ENCODE measurements around the gene FRMPD2. TPM values are rescaled to one million over a fixed set of nuclear protein-coding genes. Genes with fewer than 3 reads are reported as not detected.

The FRMPD2 gene
- total and polyA plus RNA-seq, 4 donors, result 1.8 to 26.7 (median 7.0) TPM

DNA sequence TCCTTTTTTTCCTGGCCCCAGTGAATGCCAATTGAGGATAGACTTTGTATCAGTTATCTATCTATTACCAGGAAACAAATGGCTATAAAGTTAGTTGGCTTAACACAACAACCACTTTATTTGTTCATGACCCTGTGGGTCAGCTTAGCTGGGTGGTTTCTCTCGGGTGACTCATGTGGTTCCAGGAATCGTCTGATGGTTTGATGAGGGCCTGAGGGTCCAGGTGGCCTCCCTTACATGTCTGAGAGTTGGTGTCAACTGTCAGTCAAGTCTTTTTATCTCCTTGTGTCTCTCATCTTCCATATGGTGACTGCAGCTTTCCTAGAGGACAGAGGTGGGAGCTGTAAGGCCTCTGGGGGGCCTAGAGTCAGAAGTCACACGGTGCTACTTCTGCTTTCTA, 16.7 kb upstream of the FRMPD2 start:
- WGBS, 2 donors, result 66 to 76% methylated on average over 3 of the region's 3 CpGs
- DNase-seq (no peak), ATAC-seq (ENCODE audit: insufficient read depth, low FRiP score) (no peak)
- Histone ChIP-seq H3K9me3 (ENCODE audit: control insufficient read depth in 4 of 4, insufficient read depth in 3 of 4, low read length in 3 of 4) (no peaks in the 10 kb centered on the region), H3K4me3 (no peak overlapping the region), H3K27ac (ENCODE audit: low read depth in 1 of 2, low read length in 1 of 2) (no peak overlapping the region), H3K4me1 (ENCODE audit: control insufficient read depth in 5 of 5, insufficient read depth in 5 of 5, low read length in 5 of 5) (peaks cover 0 to 14% (median 9%) of the 10 kb centered on the region in 5 donors), H3K36me3 (ENCODE audit: control insufficient read depth in 4 of 4, insufficient read depth in 4 of 4, low read length in 4 of 4) (no peaks in the 10 kb centered on the region), H3K9ac (ENCODE audit: insufficient read depth in 1 of 2, low read length in 2 of 2) (no peak overlapping the region), H3K27me3 (ENCODE audit: control insufficient read depth in 3 of 3, insufficient read depth in 3 of 3, low read length in 2 of 3) (no peaks in the 10 kb centered on the region)
- TF ChIP-seq, protein P1, sequence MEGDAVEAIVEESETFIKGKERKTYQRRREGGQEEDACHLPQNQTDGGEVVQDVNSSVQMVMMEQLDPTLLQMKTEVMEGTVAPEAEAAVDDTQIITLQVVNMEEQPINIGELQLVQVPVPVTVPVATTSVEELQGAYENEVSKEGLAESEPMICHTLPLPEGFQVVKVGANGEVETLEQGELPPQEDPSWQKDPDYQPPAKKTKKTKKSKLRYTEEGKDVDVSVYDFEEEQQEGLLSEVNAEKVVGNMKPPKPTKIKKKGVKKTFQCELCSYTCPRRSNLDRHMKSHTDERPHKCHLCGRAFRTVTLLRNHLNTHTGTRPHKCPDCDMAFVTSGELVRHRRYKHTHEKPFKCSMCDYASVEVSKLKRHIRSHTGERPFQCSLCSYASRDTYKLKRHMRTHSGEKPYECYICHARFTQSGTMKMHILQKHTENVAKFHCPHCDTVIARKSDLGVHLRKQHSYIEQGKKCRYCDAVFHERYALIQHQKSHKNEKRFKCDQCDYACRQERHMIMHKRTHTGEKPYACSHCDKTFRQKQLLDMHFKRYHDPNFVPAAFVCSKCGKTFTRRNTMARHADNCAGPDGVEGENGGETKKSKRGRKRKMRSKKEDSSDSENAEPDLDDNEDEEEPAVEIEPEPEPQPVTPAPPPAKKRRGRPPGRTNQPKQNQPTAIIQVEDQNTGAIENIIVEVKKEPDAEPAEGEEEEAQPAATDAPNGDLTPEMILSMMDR (IDR thresholded peaks at IDR 0.05; ENCODE audit: control extremely low read depth, extremely low read depth), result no peak

DNA sequence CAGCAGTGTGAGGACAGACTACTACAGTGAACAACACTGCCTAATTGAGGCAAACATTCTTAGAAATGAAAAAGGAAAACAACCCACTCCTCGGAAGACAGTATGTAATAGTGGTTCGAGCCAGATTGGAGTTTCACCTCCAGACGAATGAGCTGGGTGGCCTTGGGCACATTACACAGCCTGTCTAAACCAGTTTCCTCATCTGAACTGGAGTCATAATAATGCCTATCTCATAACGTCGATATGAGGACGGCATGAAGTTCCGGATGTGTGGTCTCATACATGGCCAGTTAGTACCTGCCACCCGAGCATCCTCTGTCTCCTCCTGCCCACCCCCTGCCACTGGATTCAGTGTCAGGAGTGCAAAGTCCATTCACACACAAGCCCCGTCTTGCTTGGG, 15.8 kb upstream of the FRMPD2 start:
- no peak overlapping the region for H3K9ac ChIP-seq (ENCODE audit: insufficient read depth in 1 of 2, low read length in 2 of 2)
- H3K4me1 ChIP-seq (ENCODE audit: control insufficient read depth in 5 of 5, insufficient read depth in 5 of 5, low read length in 5 of 5), result peaks cover 0 to 14% (median 9%) of the 10 kb centered on the region in 5 donors
- DNase-seq (no peak), ATAC-seq (ENCODE audit: insufficient read depth, low FRiP score) (no peak)
- H3K27me3 ChIP-seq (ENCODE audit: control insufficient read depth in 3 of 3, insufficient read depth in 3 of 3, low read length in 2 of 3), result no peaks in the 10 kb centered on the region
- no peak overlapping the region for H3K27ac ChIP-seq (ENCODE audit: low read depth in 1 of 2, low read length in 1 of 2)
- H3K9me3 ChIP-seq (ENCODE audit: control insufficient read depth in 4 of 4, insufficient read depth in 3 of 4, low read length in 3 of 4), result peaks cover 0 to 3% (median 0%) of the 10 kb centered on the region in 4 donors
- no peak overlapping the region for H3K4me3 ChIP-seq
- no peaks in the 10 kb centered on the region for H3K36me3 ChIP-seq (ENCODE audit: control insufficient read depth in 4 of 4, insufficient read depth in 4 of 4, low read length in 4 of 4)
- TF ChIP-seq, protein P1 (IDR thresholded peaks at IDR 0.05; ENCODE audit: control extremely low read depth, extremely low read depth), result no peak
- WGBS, 2 donors, result 94 to 97% methylated on average over 9 of the region's 9 CpGs

DNA sequence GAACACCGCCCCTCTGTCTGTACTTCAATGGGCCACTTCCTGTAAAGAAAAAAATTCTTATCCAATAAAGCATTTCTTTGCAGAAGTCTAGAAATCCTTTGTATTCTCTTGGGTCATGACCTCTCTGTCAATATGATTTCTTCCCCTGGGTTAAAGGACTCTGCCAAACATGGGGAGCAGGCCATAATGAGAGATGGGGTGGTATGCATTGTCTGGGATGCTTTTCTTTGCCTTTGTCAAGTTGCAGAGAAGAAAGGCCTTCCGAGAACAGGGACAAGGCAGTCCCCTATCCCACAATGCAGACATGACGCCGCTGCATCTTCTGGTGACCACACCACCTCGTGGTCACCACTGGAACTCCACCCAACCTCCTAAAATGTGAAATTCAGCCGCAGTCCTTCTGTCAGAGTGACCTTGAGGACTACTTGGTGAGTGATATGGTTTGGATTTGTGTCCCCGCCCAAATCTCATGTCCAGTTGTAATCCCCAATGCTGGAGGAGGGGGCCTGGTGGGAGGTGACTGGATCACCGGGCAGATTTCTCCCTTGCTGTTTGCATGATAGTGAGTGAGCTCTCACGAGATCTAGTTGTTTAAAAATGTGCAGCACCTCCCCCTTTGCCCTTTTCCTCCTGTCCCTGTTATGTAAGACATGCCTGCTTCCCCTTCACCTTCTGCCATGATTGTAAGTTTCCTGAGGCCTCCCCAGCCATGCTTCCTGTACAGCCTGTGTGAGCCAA, 15.2 kb upstream of the FRMPD2 start:
- H3K27ac ChIP-seq (ENCODE audit: low read depth in 1 of 2, low read length in 1 of 2), result no peak overlapping the region
- DNase-seq, result peak; percentile 70 to 77 (median 72)
- 26 to 40% methylated on average over 9 of the region's 9 CpGs for WGBS, 2 donors
- ATAC-seq (ENCODE audit: insufficient read depth, low FRiP score), result peak; percentile 66
- no peaks in the 10 kb centered on the region for H3K36me3 ChIP-seq (ENCODE audit: control insufficient read depth in 4 of 4, insufficient read depth in 4 of 4, low read length in 4 of 4)
- H3K27me3 ChIP-seq (ENCODE audit: control insufficient read depth in 3 of 3, insufficient read depth in 3 of 3, low read length in 2 of 3), result peaks cover 0 to 5% (median 0%) of the 10 kb centered on the region in 3 donors
- no peak overlapping the region for H3K9ac ChIP-seq (ENCODE audit: insufficient read depth in 1 of 2, low read length in 2 of 2)
- TF ChIP-seq, protein P1 (IDR thresholded peaks at IDR 0.05; ENCODE audit: control extremely low read depth, extremely low read depth), result peak; percentile 59
- no peak overlapping the region for H3K4me3 ChIP-seq
- H3K4me1 ChIP-seq (ENCODE audit: control insufficient read depth in 5 of 5, insufficient read depth in 5 of 5, low read length in 5 of 5), result peaks cover 0 to 14% (median 9%) of the 10 kb centered on the region in 5 donors
- H3K9me3 ChIP-seq (ENCODE audit: control insufficient read depth in 4 of 4, insufficient read depth in 3 of 4, low read length in 3 of 4), result peaks cover 0 to 5% (median 0%) of the 10 kb centered on the region in 4 donors
